Stimulated activated CD8-positive, alpha-beta memory T cell treated with anti-CD3 and anti-CD28 coated beads, Interleukin-4, amount 100 ng/mL, for 48 hours (primary cell): Measurements from ENCODE around the gene SIN3B.
"Not testable (repeated sequence)": the region's sequence is repeated elsewhere in the genome, so short reads cannot be mapped to it uniquely, and the experiment has no call there.

Experiments used
- DNase-seq: peaks from one replicate; pipeline ENCODE4 v3.0.0-alpha.2; 2020

The SIN3B gene

GRCh38 chr19:16829010-16829821 lies at the start of gene SIN3B:
TSS of gene SIN3B (plus strand) at chr19:16829398. CDS start at chr19:16829421, 23 bp downstream.
- peak; percentile 92 for DNase-seq

- DNase-seq: no peak
Observed at GRCh38 chr19:16779539-16780163, 49.5 kb upstream of the SIN3B start.

DNA sequence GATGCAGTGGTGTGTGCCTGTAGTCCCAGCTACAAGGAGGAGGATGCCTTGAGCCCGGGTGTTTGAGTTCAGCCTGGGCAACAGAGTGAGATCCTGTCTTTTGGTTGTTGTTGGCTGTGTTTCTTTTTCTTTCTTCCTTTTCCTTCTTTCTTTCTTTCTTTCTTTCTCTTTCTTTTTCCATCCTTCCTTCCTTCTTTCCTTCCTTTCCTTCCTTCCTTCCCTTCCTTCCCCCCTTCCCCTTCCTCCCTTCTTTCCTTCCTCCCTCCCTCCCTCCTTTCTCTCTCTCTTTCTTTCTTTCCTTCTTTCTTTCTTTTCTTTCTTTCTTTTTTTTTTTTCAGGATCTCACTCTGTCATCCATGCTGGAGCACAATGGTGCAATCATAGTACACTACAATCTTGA lies 46.5 kb upstream of the SIN3B start:
- no peak for DNase-seq

- no peak for DNase-seq
Observed at GRCh38 chr19:16788479-16788878, 40.7 kb upstream of the SIN3B start.

DNA sequence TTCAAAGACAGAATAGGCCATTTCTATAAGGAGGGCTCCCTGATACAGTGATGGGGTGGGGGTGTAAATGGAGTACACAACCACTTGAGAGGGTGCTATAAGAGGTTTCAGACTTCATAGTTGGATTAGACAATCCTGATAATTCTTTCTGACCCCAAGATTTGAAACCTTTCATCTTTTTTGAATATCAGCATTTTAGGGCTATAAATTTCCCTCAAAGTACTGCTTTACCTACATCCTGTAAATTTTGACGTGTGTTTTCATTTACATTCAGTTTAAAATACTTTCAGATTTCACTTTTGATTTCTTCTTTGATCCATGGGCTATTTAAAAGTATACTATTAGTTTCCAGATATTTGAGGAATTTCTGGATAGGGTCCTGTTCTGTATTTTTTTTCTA lies 40.0 kb upstream of the SIN3B start:
- no peak for DNase-seq

DNA sequence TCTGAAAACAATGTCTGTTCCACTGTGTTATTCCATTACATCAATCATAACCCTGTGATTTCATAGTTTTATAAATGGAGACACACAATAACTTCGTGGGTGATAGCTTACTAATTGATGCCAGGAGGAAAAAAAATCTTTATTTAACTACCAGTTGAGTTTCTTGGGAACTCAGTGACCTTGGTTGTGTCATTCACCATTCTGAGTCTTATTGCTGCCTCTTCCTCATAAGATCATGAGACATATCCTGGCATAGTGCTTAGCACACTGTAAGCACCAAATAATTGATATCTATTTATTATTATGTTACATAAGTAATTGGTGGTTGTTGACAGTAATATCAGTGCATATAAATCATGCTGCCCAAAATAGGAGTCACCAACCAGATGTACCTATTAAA lies 39.1 kb upstream of the SIN3B start:
- no peak for DNase-seq

GRCh38 chr19:16791942-16792341 lies 37.3 kb upstream of the SIN3B start:
- DNase-seq: no peak

DNA sequence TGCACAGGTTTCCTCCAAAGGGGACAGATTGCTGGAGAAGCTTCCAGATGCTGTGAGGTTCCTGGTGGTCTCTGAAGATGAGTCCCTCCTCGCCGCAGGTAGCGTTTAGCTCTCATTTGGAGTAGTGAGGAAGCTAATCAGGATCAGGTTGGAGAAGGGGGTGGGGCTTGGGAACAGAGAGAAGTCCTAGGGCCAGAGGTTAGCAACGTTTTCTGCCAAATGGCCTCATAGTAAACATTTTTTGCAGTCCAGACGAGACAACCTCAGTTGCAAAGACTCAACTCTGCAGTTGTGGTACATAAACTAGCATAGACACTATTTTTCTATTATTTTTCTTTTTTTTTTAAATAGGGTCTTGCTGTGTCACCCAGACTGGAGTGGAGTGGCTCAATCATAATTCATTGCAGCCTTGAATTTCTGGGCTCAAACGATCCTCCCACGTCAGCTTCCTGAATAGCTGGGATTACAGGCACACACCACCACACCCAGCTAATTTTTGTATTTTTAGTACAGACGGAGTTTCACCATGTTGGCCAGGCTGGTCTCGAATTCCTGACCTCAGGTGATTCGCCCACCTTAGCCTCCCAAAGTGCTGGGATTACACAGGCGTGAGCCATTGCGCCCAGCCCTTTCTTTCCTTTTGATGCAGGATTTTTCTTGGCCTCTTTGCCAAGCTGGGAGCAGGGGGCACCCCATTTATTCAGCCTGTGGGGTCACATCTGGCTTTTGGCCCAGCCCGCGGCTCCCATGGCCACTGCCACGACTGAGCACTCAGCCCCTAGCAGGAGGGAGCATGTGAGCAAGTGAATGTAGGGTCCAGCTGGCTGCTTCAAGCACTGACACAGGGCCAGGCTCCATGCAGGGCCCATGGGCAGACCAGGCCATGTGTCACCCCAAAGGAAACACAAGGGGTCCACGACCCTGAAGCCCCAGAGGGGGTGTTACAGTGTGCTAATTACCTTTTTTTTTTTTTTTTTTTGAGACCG lies 34.4 kb upstream of the SIN3B start:
- DNase-seq: no peak

DNA sequence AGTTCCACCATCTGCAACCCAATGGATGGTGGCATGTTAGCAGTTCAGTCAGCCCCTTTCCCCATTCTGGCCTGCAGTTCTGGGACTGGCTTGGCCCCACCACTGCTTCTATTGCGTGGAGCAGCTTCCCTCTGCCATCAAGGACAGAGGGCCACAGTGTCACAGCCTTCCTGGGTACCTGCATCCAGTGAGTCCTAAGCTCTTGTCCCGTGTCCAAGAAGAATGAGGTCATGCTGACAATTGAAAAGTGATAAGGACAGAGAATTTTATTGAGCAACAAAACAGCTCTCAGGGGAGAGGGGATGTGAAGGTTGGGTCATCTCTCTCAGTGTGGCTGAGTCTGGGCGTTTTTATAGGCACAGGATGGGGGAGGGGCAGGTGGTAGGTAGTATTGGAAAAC lies 33.5 kb upstream of the SIN3B start:
- DNase-seq: no peak

GRCh38 chr19:16797876-16798275 lies 31.3 kb upstream of the SIN3B start:
- no peak for DNase-seq

DNA sequence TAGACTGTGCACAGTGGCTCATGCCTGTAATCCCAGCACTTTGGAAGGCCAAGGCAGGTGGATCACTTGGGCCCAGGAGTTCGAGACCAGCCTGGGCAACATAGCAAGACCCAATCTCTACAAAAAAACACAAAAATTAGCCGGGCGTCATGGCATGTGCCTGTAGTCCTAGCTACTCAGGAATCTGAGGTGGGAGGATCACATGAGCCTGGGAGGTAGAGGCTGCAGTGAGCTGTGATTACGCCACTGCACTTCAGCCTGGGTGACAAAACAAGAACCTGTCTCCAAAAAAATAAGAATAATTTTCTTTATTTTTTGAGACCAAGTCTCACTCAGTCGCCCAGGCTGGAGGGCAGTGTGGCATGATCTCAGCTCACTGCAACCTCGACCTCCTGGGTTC lies 30.9 kb upstream of the SIN3B start:
- DNase-seq: not testable (repeated sequence)

DNA sequence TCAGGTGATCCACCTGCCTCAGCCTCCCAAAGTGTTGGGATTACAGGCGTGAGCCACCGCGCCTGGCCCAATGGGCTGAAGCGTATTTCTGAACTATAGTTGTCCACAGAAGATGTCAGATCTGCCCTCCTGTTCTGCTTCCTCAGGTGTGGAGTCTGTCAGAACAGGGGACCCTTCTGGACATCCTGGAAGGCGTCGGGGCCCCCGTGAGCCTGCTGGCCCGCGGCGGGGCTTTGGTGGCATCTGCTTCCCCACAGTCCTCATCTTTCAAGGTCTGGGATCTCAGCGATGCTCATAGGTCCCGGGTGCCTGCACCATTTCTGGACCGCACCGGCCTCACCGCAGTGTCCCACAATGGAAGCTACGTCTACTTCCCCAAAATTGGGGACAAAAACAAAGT lies 29.5 kb upstream of the SIN3B start:
- DNase-seq: no peak

DNA sequence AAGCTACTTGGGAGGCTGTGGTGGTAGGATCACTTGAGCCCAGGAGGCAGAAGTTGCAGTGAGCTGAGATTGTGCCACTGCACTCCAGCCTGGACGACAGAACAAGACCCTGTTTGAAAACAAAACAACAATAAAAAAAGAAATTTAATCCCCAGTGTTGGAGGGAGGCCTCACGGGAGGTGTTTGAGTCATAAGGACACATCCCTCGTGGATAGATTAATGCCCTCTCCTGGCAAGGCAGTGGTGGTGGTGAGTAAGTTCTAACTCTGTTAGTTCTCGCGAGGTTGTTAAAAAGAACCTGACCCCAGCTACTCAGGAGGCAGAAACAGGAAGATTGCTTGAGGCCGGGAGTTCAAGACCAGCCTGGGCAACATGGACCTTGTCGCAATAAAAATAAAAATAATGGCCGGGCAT lies 27.6 kb upstream of the SIN3B start:
- DNase-seq: no peak

DNA sequence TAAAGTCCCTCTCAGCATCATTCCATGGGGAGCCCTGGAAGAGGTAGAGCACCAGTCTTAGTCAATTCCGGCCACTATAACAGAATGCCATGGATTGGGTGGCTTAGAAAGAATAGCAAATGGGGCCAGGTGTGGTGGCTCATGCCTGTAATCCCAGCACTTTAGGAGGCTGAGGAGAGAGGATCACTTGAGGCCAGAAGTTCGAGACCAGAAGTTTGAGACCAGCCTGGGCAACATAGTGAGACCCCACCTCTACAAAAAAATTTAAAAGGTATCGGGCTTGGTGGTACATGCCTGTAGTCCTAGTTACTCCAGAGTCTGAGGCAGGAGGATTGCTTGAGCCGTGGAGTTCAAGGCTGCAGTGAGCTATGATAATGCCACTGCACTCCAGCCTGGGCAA lies 25.0 kb upstream of the SIN3B start:
- DNase-seq: no peak

GRCh38 chr19:16807549-16808284 lies 21.5 kb upstream of the SIN3B start:
- no peak for DNase-seq

GRCh38 chr19:16814526-16815100 lies 14.6 kb upstream of the SIN3B start:
- no peak for DNase-seq

GRCh38 chr19:16820056-16820455 lies 9.1 kb upstream of the SIN3B start:
- no peak for DNase-seq

GRCh38 chr19:16821081-16821480 lies 8.1 kb upstream of the SIN3B start:
- no peak for DNase-seq

DNA sequence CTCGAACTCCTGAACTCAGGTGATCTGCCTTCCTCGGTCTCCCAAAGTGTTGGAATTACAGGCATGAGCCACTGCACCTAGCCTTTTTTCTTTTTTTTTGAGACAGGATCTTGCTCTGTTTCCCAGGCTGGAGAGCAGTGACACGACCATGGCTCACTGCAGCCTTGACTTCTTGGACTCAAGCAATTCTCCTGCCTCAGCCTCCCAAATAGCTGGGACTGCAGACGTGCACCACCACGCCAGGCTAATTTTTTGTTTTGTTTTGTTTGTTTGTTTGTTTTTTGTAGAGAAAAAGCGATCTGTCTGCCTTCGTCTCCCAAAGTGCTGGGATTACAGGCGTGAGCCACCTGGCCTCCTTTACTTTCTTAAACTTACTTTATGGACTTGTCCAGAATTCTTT lies 6.5 kb upstream of the SIN3B start:
- no peak for DNase-seq

DNA sequence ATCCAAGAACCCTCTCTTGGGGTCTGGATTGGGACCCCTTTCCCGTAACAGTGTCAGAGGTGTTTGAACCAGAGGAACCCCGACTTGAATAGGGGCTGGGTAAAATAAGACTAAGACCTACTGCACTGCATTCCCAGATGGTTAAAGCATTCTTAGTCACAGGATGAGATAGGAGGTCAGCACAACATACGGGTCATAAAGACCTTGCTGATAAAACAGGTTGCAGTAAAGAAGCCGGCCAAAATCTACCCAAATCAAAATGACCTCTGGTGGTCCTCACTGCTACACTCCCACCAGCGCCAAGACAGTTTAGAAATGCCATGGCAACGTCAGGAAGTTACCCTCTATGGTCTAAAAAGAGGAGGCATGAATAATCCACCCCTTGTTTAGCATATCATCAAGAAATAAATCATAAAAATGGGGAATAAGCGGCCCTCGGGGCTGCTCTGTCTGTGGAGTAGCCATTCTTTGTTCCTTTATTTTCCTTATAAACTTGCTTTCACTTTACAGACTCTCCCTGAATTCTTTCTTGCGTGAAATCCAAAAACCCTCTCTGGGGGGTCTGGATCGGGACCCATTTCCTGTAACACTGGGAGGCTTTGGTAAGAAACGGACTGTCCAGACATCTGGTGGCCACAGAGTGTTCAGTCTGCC lies 4.4 kb upstream of the SIN3B start:
- no peak for DNase-seq

- DNase-seq: no peak
Observed at GRCh38 chr19:16825312-16826052, 3.7 kb upstream of the SIN3B start.
